OCI-LY1 (cell line): ENCODE data around the gene AHI1.

Experiments
- CTCF ChIP-seq: fragments of 200-600 bp; sonication (generic), shearing (Covaris generic); IDR thresholded peaks from 2 replicates; pipeline ENCODE4 v1.5.1; 2017; ENCODE audit warnings: mild to moderate bottlenecking, antibody characterized with exemption, low read length, moderate library complexity, mixed read lengths
- EZH2 ChIP-seq: fragments of 200-600 bp; sonication (generic), shearing (Covaris generic); IDR thresholded peaks from 2 replicates; pipeline ENCODE4 v1.8.0; 2017; ENCODE audit warnings: borderline replicate concordance, mixed run types, mild to moderate bottlenecking, antibody characterized with exemption, low read length, moderate library complexity, mixed read lengths

GRCh38 chr6:135250751-135251497 lies 246.6 kb downstream of the AHI1 start:
- no peak for TF ChIP-seq CTCF
- TF ChIP-seq EZH2 = no peak
